ENCODE results near the gene CERS6. TPM values are rescaled to one million over a fixed set of nuclear protein-coding genes. Genes with fewer than 3 reads are reported as not detected.

CERS6 gene
- total and polyA plus RNA-seq, 4 donors = 4.2 to 20.4 (median 10.1) TPM

- no peak overlapping the region for H3K27ac ChIP-seq (ENCODE audit: low read depth in 1 of 2, low read length in 2 of 2)
- DNase-seq (ENCODE audit: low spot score) = no peak
- H3K36me3 ChIP-seq (ENCODE audit: control insufficient read depth in 4 of 4, insufficient read depth in 3 of 4, low read depth in 1 of 4, low read length in 3 of 4) = no peaks in the 10 kb centered on the region
- H3K9ac ChIP-seq (ENCODE audit: low read depth in 1 of 2, low read length in 2 of 2) = no peak overlapping the region
- H3K27me3 ChIP-seq (ENCODE audit: control insufficient read depth in 4 of 4, insufficient read depth in 4 of 4, low read length in 3 of 4) = no peaks in the 10 kb centered on the region
- TF ChIP-seq TAF1 (conservative IDR thresholded peaks at IDR 0.05) (no peak), REST (IDR thresholded peaks at IDR 0.05) (no peak), GABPA (IDR thresholded peaks at IDR 0.05 in 1 of 2, conservative IDR thresholded peaks at IDR 0.05 in 1 of 2) (no peak), NR2F2 (IDR thresholded peaks at IDR 0.05) (no peak), RAD21 (IDR thresholded peaks at IDR 0.05) (no peak), RXRA (IDR thresholded peaks at IDR 0.05) (no peak), SP1 (IDR thresholded peaks at IDR 0.05) (no peak), JUND (IDR thresholded peaks at IDR 0.05) (no peak), FOXA1 (IDR thresholded peaks at IDR 0.05) (no peak), HNF4A (conservative IDR thresholded peaks at IDR 0.05) (no peak), ATF3 (IDR thresholded peaks at IDR 0.05) (no peak), MAX (IDR thresholded peaks at IDR 0.05) (no peak), HNF4G (IDR thresholded peaks at IDR 0.05) (no peak), CTCF (IDR thresholded peaks at IDR 0.05; ENCODE audit: low read depth, low read length, missing input control) (no peak), FOXA2 (IDR thresholded peaks at IDR 0.05) (no peak)
- no peak overlapping the region for H3K4me3 ChIP-seq (ENCODE audit: low read depth in 1 of 3, low read length in 3 of 3)
- no peaks in the 10 kb centered on the region for H3K4me1 ChIP-seq (ENCODE audit: control insufficient read depth in 4 of 4, insufficient read depth in 4 of 4, low read length in 3 of 4)
- no peaks in the 10 kb centered on the region for H3K9me3 ChIP-seq (ENCODE audit: control insufficient read depth in 4 of 4, low read length in 3 of 4)
These were observed 111.0 kb downstream of the CERS6 start for GRCh38 chr2:168566974-168567665.

- Histone ChIP-seq H3K4me1 (ENCODE audit: control insufficient read depth in 4 of 4, insufficient read depth in 4 of 4, low read length in 3 of 4) (no peaks in the 10 kb centered on the region), H3K9ac (ENCODE audit: low read depth in 1 of 2, low read length in 2 of 2) (no peak overlapping the region), H3K27ac (ENCODE audit: low read depth in 1 of 2, low read length in 2 of 2) (no peak overlapping the region), H3K9me3 (ENCODE audit: control insufficient read depth in 4 of 4, low read length in 3 of 4) (no peaks in the 10 kb centered on the region), H3K4me3 (ENCODE audit: low read depth in 1 of 3, low read length in 3 of 3) (no peak overlapping the region), H3K36me3 (ENCODE audit: control insufficient read depth in 4 of 4, insufficient read depth in 3 of 4, low read depth in 1 of 4, low read length in 3 of 4) (no peaks in the 10 kb centered on the region), H3K27me3 (ENCODE audit: control insufficient read depth in 4 of 4, insufficient read depth in 4 of 4, low read length in 3 of 4) (no peaks in the 10 kb centered on the region)
- DNase-seq (ENCODE audit: low spot score) = no peak
- 96% methylated on average over 4 of the region's 4 CpGs for WGBS
- no peak for TF ChIP-seq HNF4G (IDR thresholded peaks at IDR 0.05)
- TF ChIP-seq ZBTB33 (IDR thresholded peaks at IDR 0.05) = no peak
- TF ChIP-seq ATF3 (IDR thresholded peaks at IDR 0.05) = no peak
- TF ChIP-seq FOXA2 (IDR thresholded peaks at IDR 0.05) = no peak
- no peak for TF ChIP-seq RXRA (IDR thresholded peaks at IDR 0.05)
- no peak for TF ChIP-seq MAX (IDR thresholded peaks at IDR 0.05)
These were observed 111.8 kb downstream of the CERS6 start for GRCh38 chr2:168567836-168568235.

Data from liver (tissue), 9 donors.